Activated CD8-positive, alpha-beta memory T cell treated with anti-CD3 and anti-CD28 coated beads, Interleukin-2, amount 50 U/mL, for 24 hours (primary cell): ENCODE results near the gene EPAS1.

ENCODE experiments used
- DNase-seq: peaks from one replicate; pipeline ENCODE4 v3.0.0-alpha.2; 2020; ENCODE audit errors: extremely low read depth

EPAS1 gene

GRCh38 chr2:46320141-46320567, 22.9 kb downstream of the EPAS1 start:
- no peak for DNase-seq

- DNase-seq: no peak
Measured at GRCh38 chr2:46323730-46324129, 26.5 kb downstream of the EPAS1 start.

- DNase-seq: no peak
Measured at GRCh38 chr2:46325182-46325928, 28.1 kb downstream of the EPAS1 start.

- DNase-seq: no peak
Measured at GRCh38 chr2:46326231-46326980, 29.2 kb downstream of the EPAS1 start.

- no peak for DNase-seq
Measured at GRCh38 chr2:46327627-46328026, 30.4 kb downstream of the EPAS1 start.

- DNase-seq: no peak
Measured at GRCh38 chr2:46328291-46328690, 31.1 kb downstream of the EPAS1 start.

GRCh38 chr2:46328829-46329228, 31.6 kb downstream of the EPAS1 start:
- no peak for DNase-seq

GRCh38 chr2:46329340-46329739, 32.1 kb downstream of the EPAS1 start:
- no peak for DNase-seq

GRCh38 chr2:46329803-46330775, 32.9 kb downstream of the EPAS1 start:
- no peak for DNase-seq

GRCh38 chr2:46331109-46331766, 34.0 kb downstream of the EPAS1 start:
- DNase-seq: no peak

GRCh38 chr2:46332686-46333281, 35.6 kb downstream of the EPAS1 start:
- no peak for DNase-seq

GRCh38 chr2:46333912-46334311, 36.7 kb downstream of the EPAS1 start:
- no peak for DNase-seq

GRCh38 chr2:46334389-46335271, 37.4 kb downstream of the EPAS1 start:
- DNase-seq: no peak

- DNase-seq: no peak
Measured at GRCh38 chr2:46335391-46336282, 38.4 kb downstream of the EPAS1 start.

GRCh38 chr2:46336283-46336959, 39.2 kb downstream of the EPAS1 start:
- DNase-seq: no peak

- DNase-seq: no peak
Measured at GRCh38 chr2:46337208-46337994, 40.2 kb downstream of the EPAS1 start.

- DNase-seq: no peak
Measured at GRCh38 chr2:46338674-46339073, 41.5 kb downstream of the EPAS1 start.

GRCh38 chr2:46339200-46339599, 42.0 kb downstream of the EPAS1 start:
- DNase-seq: no peak
